NB4 (cell line): ENCODE measurements around the gene KIF5C.

ENCODE experiments used
- DNase-seq: peaks from one replicate; pipeline ENCODE4 v3.0.0; 2010; ENCODE audit warnings: low read depth
- H3K4me3 ChIP-seq: one replicate; pipeline ENCODE4 v1.5.1; 2011; ENCODE audit warnings: mild to moderate bottlenecking, low read depth, low read length, moderate library complexity
- MYC ChIP-seq: IDR thresholded peaks from 2 replicates; pipeline ENCODE4 v1.6.1; 2011; ENCODE audit warnings: low read depth, low read length
- POLR2A ChIP-seq: IDR thresholded peaks from 2 replicates; pipeline ENCODE4 v1.6.1; 2011; ENCODE audit warnings: mild to moderate bottlenecking; ENCODE audit not compliant: insufficient read length; ENCODE audit errors: extremely low read depth
- TF ChIP-seq, protein P1 (sequence below): IDR thresholded peaks from one replicate; pipeline ENCODE4 v1.5.1; 2012; ENCODE audit warnings: low read depth, low read length
- TF ChIP-seq, protein P2 (sequence below): IDR thresholded peaks from 2 replicates; pipeline ENCODE4 v1.6.1; 2011; ENCODE audit warnings: low read depth, low read length

Gene KIF5C

DNA sequence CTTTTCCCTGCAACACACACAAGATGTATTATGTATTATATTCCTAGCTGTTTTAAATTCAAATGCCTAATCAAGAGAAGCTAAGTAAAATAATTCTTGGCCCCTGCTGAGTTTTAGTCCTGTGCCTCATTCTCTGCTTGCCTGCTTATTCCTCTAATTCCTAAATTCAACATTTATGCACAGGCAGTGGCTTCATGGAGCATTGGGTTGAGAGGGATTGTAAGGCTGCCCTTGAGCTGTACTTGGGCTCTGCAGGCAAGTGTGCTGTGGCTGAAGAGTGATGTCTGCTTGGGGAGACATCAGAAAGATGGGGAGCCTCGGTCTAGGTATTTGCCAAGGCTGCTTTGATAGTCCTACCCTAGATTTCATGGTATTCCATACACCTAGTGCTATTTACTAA, 27.8 kb downstream of the KIF5C start:
- DNase-seq = no peak
- TF ChIP-seq, protein P1, sequence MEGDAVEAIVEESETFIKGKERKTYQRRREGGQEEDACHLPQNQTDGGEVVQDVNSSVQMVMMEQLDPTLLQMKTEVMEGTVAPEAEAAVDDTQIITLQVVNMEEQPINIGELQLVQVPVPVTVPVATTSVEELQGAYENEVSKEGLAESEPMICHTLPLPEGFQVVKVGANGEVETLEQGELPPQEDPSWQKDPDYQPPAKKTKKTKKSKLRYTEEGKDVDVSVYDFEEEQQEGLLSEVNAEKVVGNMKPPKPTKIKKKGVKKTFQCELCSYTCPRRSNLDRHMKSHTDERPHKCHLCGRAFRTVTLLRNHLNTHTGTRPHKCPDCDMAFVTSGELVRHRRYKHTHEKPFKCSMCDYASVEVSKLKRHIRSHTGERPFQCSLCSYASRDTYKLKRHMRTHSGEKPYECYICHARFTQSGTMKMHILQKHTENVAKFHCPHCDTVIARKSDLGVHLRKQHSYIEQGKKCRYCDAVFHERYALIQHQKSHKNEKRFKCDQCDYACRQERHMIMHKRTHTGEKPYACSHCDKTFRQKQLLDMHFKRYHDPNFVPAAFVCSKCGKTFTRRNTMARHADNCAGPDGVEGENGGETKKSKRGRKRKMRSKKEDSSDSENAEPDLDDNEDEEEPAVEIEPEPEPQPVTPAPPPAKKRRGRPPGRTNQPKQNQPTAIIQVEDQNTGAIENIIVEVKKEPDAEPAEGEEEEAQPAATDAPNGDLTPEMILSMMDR = no peak
- no peak for TF ChIP-seq POLR2A
- no peak for TF ChIP-seq MYC
- TF ChIP-seq, protein P2, sequence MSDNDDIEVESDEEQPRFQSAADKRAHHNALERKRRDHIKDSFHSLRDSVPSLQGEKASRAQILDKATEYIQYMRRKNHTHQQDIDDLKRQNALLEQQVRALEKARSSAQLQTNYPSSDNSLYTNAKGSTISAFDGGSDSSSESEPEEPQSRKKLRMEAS = no peak
- H3K4me3 ChIP-seq = no peak overlapping the region

DNA sequence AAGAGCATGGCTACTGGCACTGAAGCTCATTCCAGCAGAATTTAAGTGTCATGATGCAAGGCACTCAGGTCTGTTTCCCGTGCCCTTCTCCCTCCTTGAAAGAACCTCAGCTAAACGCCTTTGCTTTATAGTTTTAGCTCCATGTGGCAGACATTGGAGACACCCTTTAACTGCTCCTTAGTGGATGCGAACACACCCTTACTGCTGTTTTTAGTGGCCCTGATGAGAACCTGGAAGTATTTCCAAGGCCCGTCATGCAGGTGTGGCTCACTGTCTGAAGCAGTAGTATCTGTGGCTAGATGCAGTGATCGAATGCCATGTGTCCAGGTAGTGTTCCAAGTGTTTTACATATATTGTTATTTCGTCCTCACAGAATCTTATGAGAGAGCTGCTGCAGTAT, 28.3 kb downstream of the KIF5C start:
- H3K4me3 ChIP-seq = no peak overlapping the region
- DNase-seq = no peak
- TF ChIP-seq POLR2A (no peak), MYC (no peak)
- TF ChIP-seq, protein P1 = no peak
- TF ChIP-seq, protein P2 = no peak

DNA sequence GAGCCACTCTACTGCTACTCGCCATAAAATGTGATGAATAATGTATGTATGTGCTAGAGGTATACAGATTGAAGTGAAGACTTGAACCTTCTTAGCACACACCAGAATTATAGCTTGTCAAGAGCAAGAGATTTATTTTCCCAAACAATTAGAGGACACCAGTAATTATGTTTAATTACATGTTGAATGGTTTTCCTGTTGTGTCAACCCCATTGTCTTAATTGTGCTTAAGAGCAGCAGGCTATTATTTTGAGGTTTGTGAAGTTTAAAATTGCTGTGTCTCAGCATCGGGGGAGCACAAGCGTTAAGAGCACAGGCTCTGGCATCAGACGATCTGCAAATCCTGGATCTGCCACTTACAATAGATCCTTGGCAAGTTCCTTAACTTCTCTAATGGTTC, 29.0 kb downstream of the KIF5C start:
- no peak overlapping the region for H3K4me3 ChIP-seq
- no peak for TF ChIP-seq POLR2A
- no peak for TF ChIP-seq MYC
- TF ChIP-seq, protein P2 = no peak
- TF ChIP-seq, protein P1 = no peak
- DNase-seq = no peak

DNA sequence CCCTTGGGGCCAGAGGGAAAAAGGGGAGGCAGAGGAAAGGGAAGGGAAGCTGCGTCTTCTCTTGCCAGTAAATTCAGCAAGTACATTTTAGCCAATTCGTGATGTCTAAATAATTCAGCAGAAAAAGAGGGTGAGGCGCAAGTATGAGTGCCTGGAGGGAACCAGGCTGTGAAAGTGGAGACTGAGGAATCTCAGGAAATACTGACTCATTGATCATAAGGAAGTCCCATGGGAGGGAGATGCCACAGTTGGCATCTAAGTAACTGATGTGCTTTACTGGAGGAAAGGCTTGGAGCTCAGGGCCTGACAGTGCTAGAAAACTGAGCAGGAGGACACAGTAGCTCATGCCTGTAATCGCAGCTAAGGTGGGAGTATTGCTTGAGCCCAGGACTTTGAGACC, 31.1 kb downstream of the KIF5C start:
- H3K4me3 ChIP-seq = no peak overlapping the region
- DNase-seq = no peak
- TF ChIP-seq, protein P2 = no peak
- TF ChIP-seq MYC = no peak
- no peak for TF ChIP-seq POLR2A
- TF ChIP-seq, protein P1 = no peak

DNA sequence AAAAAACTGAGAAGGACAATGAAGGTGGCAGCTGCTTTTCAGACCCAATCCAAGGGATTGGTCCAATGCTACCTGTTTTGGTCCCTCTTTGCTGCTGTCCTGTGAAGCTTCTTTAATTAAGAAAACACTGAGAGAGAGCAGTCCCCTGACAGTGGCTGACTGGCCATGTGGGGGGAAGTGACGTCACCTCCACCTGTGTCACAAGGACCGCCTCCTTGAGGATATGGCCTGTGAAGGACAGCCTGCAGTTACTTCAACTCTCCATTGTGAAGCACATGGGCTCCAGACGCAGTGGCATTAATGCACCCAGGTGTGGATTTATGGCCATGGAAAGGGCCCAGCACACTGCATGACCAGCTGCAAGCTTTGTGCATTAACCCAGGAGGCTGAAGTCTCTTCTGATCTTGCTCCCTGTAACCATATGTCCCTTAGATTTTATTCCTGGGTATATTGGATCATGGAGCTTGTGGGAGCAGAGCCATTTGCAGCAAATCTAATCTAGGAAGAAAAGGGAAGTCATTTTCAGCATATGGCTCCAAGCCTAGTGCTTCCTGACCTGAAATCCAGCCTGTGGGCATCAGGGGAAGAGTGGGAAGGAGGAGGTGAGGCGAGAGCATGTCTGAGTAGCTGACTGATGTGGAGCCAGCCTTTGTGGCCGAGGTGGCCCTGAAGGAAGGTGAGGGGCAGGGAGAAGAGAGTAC, 32.2 kb downstream of the KIF5C start:
- TF ChIP-seq POLR2A = no peak
- TF ChIP-seq, protein P2 = no peak
- no peak for TF ChIP-seq MYC
- TF ChIP-seq, protein P1 = no peak
- no peak for DNase-seq

More for the DNA sequence above, 32.2 kb downstream of the KIF5C start:
- H3K4me3 ChIP-seq = no peak overlapping the region
